Muscle of back (tissue), 11 donors: ENCODE measurements around the gene ZDHHC18. TPM values are rescaled to one million over a fixed set of nuclear protein-coding genes. Genes with fewer than 3 reads are reported as not detected.
"Not testable (repeated sequence)": the region's sequence is repeated elsewhere in the genome, so short reads cannot be mapped to it uniquely, and the experiment has no call there.

Experiments used
- DNase-seq, 3 donors: peaks; one replicate each; pipeline versions ENCODE4 v3.0.0 to v3.0.0-alpha.2; 2013
- polyA plus RNA-seq, 10 donors: library from polyadenylated mRNA; unstranded; fragments of 120-200 nt; gene quantifications; one replicate each; pipeline ENCODE4 v1.2.1, GENCODE V29; 2013; ENCODE audit not compliant: insufficient read length in 10 of 10

Gene ZDHHC18
- polyA plus RNA-seq, 10 donors, result 14.5 to 19.7 (median 16.7) TPM

GRCh38 chr1:26789931-26790330, 36.6 kb upstream of the ZDHHC18 start:
- no peak for DNase-seq

- no peak for DNase-seq
These were observed 35.9 kb upstream of the ZDHHC18 start for GRCh38 chr1:26790551-26790953.

DNA sequence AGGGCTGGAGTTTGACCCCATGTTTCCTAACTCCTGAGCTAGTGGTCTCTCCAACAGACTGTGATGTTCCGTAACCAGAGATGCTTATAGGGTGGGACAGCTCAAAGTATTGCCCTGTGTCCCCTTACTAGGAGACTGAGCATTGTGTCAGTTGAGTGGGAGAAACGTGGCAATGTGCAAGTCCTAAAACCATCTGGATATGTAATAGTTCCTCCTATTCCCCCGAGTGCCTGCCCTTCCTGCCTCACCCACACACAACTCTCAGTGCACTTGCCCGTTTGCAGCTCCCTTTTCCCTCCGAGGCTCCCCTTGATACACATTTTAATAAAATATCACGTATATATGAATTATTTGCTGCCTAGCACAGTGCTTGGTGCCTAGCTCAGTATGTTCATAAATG, 35.3 kb upstream of the ZDHHC18 start:
- no peak for DNase-seq

GRCh38 chr1:26791626-26792025, 34.9 kb upstream of the ZDHHC18 start:
- no peak for DNase-seq

DNA sequence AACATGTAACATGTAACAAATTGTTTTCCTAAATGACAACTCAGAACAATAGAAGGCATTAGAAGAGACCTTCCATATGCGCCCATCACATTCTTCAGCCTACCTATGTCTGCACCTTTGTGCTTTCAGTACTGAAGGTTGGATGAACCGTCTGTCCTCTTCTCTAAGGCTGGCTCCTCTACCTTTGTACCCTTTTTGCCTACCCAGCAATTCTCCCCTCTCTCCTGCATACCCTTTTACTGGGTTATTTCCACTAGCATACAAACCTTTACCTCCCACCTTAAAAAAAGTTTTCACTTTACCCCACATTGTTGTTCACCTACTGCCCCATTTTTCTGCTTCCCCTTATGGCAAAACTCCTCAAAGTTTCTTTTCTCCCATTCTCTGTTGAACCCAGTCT, 33.6 kb upstream of the ZDHHC18 start:
- no peak for DNase-seq

- DNase-seq, result no peak
These were observed 32.1 kb upstream of the ZDHHC18 start for GRCh38 chr1:26794391-26794790.

DNA sequence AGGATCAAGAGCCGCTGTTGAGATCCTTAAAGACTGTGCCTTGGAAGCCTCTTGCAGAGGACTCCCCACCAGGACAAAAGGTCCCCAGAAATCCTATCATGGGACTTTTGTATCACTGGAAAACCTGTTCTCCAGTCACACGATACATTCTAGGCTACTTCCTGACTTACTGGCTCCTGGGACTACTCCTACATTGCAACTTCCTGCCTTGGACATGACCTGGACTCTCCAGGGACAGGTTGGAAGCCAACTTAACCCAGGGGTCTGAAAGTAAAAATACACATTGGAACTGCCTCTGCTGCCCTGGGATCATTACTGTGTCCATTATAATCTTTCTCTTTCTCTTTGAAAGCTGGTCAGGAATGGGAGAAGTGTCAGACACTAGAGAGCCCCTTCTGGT, 28.9 kb upstream of the ZDHHC18 start:
- no peak for DNase-seq

- DNase-seq, result peak; percentile 70 to 84 (median 71)
These were observed 26.9 kb upstream of the ZDHHC18 start for GRCh38 chr1:26799479-26800142.

DNA sequence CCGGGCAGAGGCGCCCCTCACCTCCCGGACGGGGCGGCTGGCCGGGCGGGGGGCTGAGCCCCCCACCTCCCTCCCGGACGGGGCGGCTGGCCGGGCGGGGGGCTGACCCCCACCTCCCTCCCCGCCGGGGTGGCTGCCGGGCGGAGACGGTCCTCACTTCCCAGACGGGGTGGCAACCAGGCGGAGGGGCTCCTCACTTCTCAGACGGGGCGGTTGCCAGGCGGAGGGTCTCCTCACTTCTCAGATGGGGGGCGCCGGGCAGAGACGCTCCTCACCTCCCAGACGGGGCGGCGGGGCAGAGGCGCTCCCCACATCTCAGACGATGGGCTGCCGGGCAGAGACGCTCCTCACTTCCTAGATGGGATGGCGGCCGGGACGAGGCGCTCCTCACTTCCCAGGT, 22.6 kb upstream of the ZDHHC18 start:
- DNase-seq, result not testable (repeated sequence)

DNA sequence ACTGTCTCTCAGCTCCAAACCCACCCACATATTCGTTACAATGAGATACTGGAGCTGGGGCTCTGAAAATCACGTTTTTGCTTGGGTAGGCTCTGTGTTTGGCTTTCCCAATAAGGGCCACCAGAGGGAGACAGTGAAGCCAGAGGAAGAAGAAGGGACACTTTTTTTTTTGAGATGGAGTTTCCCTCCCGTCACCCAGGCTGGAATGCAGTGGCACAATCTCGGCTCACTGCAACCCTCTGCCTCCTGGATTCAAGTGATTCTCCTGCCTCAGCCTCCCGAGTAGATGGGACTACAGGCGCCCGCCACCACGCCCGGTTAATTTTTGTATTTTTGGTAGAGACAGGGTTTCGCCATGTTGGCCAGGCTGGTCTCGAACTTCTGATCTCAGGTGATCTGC, 16.4 kb upstream of the ZDHHC18 start:
- peak in 2 of 3 donors; percentile 61 to 75 for DNase-seq

- no peak for DNase-seq
These were observed 15.4 kb upstream of the ZDHHC18 start for GRCh38 chr1:26811057-26811456.

GRCh38 chr1:26811708-26812107, 14.8 kb upstream of the ZDHHC18 start:
- DNase-seq, result no peak

- DNase-seq, result no peak
These were observed 12.1 kb upstream of the ZDHHC18 start for GRCh38 chr1:26814377-26814776.

- DNase-seq, result no peak
These were observed 11.6 kb upstream of the ZDHHC18 start for GRCh38 chr1:26814893-26815292.

GRCh38 chr1:26820784-26821269, 5.7 kb upstream of the ZDHHC18 start:
- DNase-seq, result no peak

DNA sequence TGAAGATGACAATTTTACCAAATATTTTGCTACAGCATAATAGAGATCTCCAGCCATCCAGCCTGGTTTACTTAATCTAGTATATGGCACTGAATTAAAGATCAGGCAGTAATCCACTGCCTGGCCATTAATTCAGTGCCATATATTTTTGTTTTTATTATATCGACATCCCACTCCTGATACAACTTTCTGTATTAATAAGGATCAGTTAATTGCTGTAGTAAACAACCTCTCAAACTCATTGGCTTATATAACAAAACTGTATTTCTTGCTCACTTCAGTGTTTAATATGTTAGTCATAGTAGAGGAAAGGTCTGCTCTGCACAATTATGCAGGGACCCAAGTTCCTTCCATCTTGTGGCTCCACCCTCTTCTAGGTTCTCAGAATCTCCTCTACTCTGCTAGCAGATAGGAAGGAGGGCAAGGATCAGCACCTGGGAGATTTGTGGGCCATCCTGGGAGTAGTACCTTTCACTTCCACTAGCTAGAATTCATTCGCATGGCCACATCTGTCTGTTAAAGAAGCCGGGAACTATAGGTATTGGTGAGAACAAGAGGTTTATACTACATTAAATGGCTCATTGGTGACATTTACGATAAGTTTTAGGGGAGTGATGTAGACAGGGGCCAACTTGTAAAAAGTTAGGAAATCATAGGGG, 3.6 kb upstream of the ZDHHC18 start:
- DNase-seq, result no peak

GRCh38 chr1:26824731-26825130, 1.8 kb upstream of the ZDHHC18 start:
- no peak for DNase-seq

DNA sequence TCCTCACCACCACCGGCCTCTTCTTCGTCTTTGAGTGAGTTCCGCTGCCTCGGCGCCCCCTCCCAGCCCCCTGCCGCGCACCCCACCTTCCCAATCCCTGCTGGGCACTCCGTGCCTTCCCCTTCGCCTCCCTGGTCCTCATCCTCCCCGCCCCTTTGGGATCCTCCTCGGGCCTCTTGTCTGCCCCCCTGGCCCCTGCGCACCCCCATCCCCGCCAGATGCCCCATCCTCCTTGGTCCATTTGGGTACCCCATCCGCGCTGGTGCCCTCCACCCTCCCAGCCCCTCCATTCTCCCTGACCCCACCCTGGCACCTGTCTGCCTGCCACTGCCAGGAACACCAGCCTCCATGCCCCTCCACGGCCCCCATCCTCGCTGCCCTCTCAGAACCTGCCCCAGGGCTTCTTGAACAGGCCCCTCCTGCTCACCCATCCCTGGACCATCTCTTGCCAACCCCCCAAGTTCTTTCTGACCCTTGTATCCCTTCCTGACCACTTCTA, 667 bp downstream of the ZDHHC18 start:
- DNase-seq, result peak in 1 of 3 donors; percentile 22

DNA sequence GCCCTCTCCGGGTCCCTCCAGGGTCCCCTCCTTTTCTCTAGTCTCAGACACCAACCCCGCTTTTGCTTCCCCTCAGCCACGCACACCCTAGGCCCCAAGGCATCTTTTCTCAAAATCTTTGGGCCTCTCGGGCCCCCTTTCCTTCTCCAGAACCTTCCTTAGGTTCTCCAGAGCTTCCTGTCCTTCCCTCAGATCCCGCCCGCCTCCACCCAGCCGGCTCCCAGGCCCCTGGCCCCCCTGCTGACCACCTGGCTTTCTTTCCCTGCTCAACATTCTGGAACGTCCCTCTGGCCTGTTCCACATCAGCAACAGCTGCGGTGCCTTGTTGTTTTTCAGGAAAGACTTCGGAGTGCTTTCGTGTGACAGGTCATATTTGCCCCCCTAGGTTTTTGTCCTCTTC, 1.2 kb downstream of the ZDHHC18 start:
- DNase-seq, result peak in 1 of 3 donors; percentile 64

DNA sequence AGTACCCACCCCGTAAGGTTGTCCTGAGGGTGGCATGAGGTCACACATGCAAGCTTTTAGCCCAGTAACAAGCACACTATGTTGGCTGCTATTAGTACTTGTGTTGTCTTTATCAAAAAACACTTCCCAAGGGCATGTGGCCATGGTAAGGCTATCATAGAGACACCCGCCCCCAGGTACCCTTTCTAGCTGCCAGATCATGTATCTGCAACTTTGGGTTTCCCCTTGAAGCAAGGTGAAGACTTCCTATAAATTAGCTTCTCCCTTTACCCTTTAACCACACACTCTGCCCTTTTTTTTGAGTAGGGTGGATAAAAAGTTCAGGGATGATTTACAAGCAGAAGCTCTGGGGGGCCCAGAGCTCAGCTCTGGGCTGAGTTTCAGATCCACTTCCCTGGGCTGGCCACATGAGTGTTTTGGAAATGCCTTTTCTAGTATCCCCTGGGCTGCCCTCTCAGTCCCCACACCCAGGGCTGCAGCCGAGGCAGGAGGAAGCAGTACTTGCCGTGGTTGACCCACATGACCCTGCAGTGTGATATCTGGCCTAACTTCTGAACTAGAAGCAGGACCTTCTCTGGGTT, 2.0 kb downstream of the ZDHHC18 start:
- no peak for DNase-seq

- no peak for DNase-seq
These were observed 2.9 kb downstream of the ZDHHC18 start for GRCh38 chr1:26829184-26829911.

DNA sequence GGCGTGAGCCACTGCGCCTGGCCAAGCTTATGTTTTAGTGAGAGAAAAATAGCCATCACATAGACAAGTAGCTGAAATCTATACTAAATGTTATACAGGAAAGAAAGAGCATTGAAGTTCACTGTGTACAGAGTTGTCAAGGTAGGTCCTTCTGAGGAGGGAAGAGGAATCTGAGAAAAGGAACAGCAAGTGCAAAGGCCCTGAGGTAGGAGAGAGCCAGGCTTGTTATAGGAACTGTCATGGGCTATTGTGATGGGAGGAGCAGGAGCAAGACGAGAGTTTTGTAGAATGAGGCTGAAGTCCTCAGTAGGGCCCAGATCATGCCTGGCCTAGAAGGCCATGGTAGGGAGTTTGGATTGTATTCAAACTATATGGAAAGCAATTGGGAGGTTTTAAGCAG, 4.6 kb downstream of the ZDHHC18 start:
- no peak for DNase-seq
